A549 (cell line): Measurements from ENCODE around the gene PRDM10.

ENCODE experiments used
- CTCF ChIP-seq: fragments of >200 bp; sonication (Bioruptor Twin); formaldehyde crosslinking; IDR thresholded peaks from 3 replicates; pipeline ENCODE4 v1.5.1; 2016
- ESRRA ChIP-seq: fragments of 150-350 bp; IDR thresholded peaks from 2 replicates; pipeline ENCODE4 v1.6.1; 2014; ENCODE audit warnings: mild to moderate bottlenecking, low read length, borderline replicate concordance
- FOSL2 ChIP-seq, 2 experiments: fragments of 450-650 bp in 1 of 2; fragments of >200 bp in 1 of 2; sonication (Bioruptor Twin) in 1 of 2; formaldehyde crosslinking; IDR thresholded peaks; 2 replicates each; pipeline versions ENCODE4 v1.5.0 to v1.6.1; 2016 to 2020; ENCODE audit warnings: mild to moderate bottlenecking in 1 of 2, moderate library complexity in 1 of 2
- POLR2A ChIP-seq: IDR thresholded peaks from 2 replicates; pipeline ENCODE4 v1.6.1; 2012; ENCODE audit warnings: mild to moderate bottlenecking, low read length
- RFX5 ChIP-seq: fragments of 450-650 bp; IDR thresholded peaks from 2 replicates; pipeline ENCODE4 v1.7.1; 2014; ENCODE audit warnings: antibody characterized with exemption, mild to moderate bottlenecking, moderate library complexity
- USF2 ChIP-seq: fragments of 450-650 bp; IDR thresholded peaks from 2 replicates; pipeline ENCODE4 v1.6.1; 2014; ENCODE audit warnings: antibody characterized with exemption

DNA sequence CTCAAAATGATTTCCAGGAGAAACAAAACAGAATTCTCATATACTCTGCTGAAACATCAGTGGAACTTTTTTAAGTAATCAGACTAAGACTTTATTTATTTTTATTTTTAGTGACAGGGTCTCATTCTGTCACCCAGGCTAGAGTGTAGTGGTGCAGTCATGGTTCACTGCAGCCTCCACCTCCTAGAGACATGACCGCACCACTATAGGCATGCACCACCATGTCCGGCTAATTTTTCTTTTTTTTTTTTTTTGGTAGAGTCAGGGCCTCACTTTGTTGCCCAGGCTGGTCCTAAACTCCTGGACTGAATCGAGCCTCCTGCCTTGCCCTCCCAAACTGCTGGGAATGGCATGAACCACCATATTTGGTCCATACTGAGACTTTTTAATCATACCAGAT, 42.9 kb downstream of the PRDM10 start:
- TF ChIP-seq CTCF (no peak), FOSL2 (IDR thresholded peaks at IDR 0.05) (no peak), FOSL2 (CRISPR knock-in tag; IDR thresholded peaks at IDR 0.05) (no peak), ESRRA (no peak), POLR2A (no peak), RFX5 (no peak), USF2 (no peak)
